ENCODE data around the gene MYBBP1A.

The MYBBP1A gene

DNA sequence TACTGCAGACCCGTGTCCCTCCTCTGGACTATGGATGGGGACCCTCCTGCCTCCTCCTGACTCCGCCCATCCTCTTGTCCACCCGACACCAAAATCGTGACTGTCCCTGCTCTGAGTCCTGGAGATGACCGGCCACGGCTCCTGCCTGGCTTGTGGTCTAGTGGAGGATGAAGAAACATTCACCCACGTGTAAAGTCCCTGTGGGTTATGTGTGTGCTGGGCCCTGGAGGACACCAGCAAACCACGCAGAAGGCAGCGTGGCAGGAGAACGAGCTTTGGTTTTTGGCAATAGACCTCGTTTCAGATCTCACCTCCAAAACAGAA is 44.6 kb downstream of the MYBBP1A start:
- H3K27ac ChIP-seq (ENCODE audit: insufficient read depth in 1 of 2, low read depth in 1 of 2, low read length in 2 of 2, poor library complexity in 1 of 2, severe bottlenecking in 2 of 2), result no peak overlapping the region
- no peaks in the 10 kb centered on the region for H3K9me3 ChIP-seq (ENCODE audit: control extremely low read depth in 1 of 5, control insufficient read depth in 4 of 5, insufficient read depth in 2 of 5, low read depth in 1 of 5, low read length in 4 of 5)
- WGBS (ENCODE audit: insufficient coverage), result 91% methylated on average over 7 of the region's 11 CpGs
- no peaks in the 10 kb centered on the region for H3K27me3 ChIP-seq (replicated peaks in 2 of 5; ENCODE audit: control insufficient read depth in 4 of 5, insufficient read depth in 5 of 5, low read length in 4 of 5)
- H3K4me3 ChIP-seq (ENCODE audit: control insufficient read depth in 1 of 7, extremely low read depth in 1 of 7, insufficient read depth in 4 of 7, low read depth in 2 of 7, low read length in 6 of 7), result peak overlapping the region in 3 of 7 experiments; percentile 11 to 43 (median 42)
- H3K36me3 ChIP-seq (ENCODE audit: control insufficient read depth in 4 of 4, insufficient read depth in 4 of 4, low read length in 3 of 4), result peaks cover under 1 to 47% (median 10%) of the 10 kb centered on the region in 4 experiments
- peaks cover 2 to 68% (median 65%) of the 10 kb centered on the region in 4 experiments for H3K4me1 ChIP-seq (ENCODE audit: control extremely low read depth in 1 of 4, control insufficient read depth in 4 of 4, insufficient read depth in 4 of 4, low read length in 3 of 4)
- CTCF ChIA-PET, result interaction anchor here (0.8 to 3.9 kb wide), 6 partner anchors 11 to 295 kb away, joined by 3 to 22 read pairs (median 4); partner anchors contain the start of gene SPNS2
- POLR2A ChIA-PET, result no interaction called here
- no peak for DNase-seq

- peak in 1 of 3 donors; percentile 33 for DNase-seq
- CTCF ChIA-PET, result interaction anchor here (0.8 to 3.9 kb wide), 9 partner anchors 10 to 295 kb away, joined by 3 to 22 read pairs (median 4); partner anchors contain the start of gene SPNS2
- Histone ChIP-seq H3K4me3 (ENCODE audit: control insufficient read depth in 1 of 7, extremely low read depth in 1 of 7, insufficient read depth in 4 of 7, low read depth in 2 of 7, low read length in 6 of 7) (peak overlapping the region in 5 of 7 experiments; percentile 2 to 43 (median 41)), H3K9me3 (ENCODE audit: control extremely low read depth in 1 of 5, control insufficient read depth in 4 of 5, insufficient read depth in 2 of 5, low read depth in 1 of 5, low read length in 4 of 5) (no peaks in the 10 kb centered on the region), H3K27me3 (replicated peaks in 2 of 5; ENCODE audit: control insufficient read depth in 4 of 5, insufficient read depth in 5 of 5, low read length in 4 of 5) (no peaks in the 10 kb centered on the region), H3K4me1 (ENCODE audit: control extremely low read depth in 1 of 4, control insufficient read depth in 4 of 4, insufficient read depth in 4 of 4, low read length in 3 of 4) (peaks cover 2 to 73% (median 70%) of the 10 kb centered on the region in 4 experiments), H3K36me3 (ENCODE audit: control insufficient read depth in 4 of 4, insufficient read depth in 4 of 4, low read length in 3 of 4) (peaks cover 0 to 46% (median 7%) of the 10 kb centered on the region in 4 experiments), H3K27ac (ENCODE audit: insufficient read depth in 1 of 2, low read depth in 1 of 2, low read length in 2 of 2, poor library complexity in 1 of 2, severe bottlenecking in 2 of 2) (no peak overlapping the region)
- 33% methylated on average over 21 of the region's 21 CpGs for WGBS (ENCODE audit: insufficient coverage)
- POLR2A ChIA-PET, result no interaction called here
Observed at GRCh38 chr17:4509923-4510617, 45.1 kb downstream of the MYBBP1A start.

GRCh38 chr17:4509401-4509800 is 45.8 kb downstream of the MYBBP1A start:
- peaks cover 7 to 80% (median 76%) of the 10 kb centered on the region in 4 experiments for H3K4me1 ChIP-seq (ENCODE audit: control extremely low read depth in 1 of 4, control insufficient read depth in 4 of 4, insufficient read depth in 4 of 4, low read length in 3 of 4)
- no peaks in the 10 kb centered on the region for H3K27me3 ChIP-seq (replicated peaks in 2 of 5; ENCODE audit: control insufficient read depth in 4 of 5, insufficient read depth in 5 of 5, low read length in 4 of 5)
- ChIA-PET CTCF (interaction anchor here (1.1 to 3.9 kb wide), 10 partner anchors 10 to 294 kb away, joined by 3 to 22 read pairs (median 4); partner anchors contain the start of gene SPNS2), POLR2A (interaction anchor here (0.6 to 1.5 kb wide), 2 partner anchors 10 to 20 kb away, joined by 3 to 9 read pairs; partner anchors contain the start of gene SPNS2)
- H3K36me3 ChIP-seq (ENCODE audit: control insufficient read depth in 4 of 4, insufficient read depth in 4 of 4, low read length in 3 of 4), result peaks cover 0 to 45% (median 7%) of the 10 kb centered on the region in 4 experiments
- peak overlapping the region in 5 of 7 experiments; percentile 2 to 43 (median 41) for H3K4me3 ChIP-seq (ENCODE audit: control insufficient read depth in 1 of 7, extremely low read depth in 1 of 7, insufficient read depth in 4 of 7, low read depth in 2 of 7, low read length in 6 of 7)
- 28% methylated on average over 4 of the region's 8 CpGs for WGBS (ENCODE audit: insufficient coverage)
- H3K9me3 ChIP-seq (ENCODE audit: control extremely low read depth in 1 of 5, control insufficient read depth in 4 of 5, insufficient read depth in 2 of 5, low read depth in 1 of 5, low read length in 4 of 5), result no peaks in the 10 kb centered on the region
- H3K27ac ChIP-seq (ENCODE audit: insufficient read depth in 1 of 2, low read depth in 1 of 2, low read length in 2 of 2, poor library complexity in 1 of 2, severe bottlenecking in 2 of 2), result no peak overlapping the region
- DNase-seq, result peak in 2 of 3 donors; percentile 60 to 67

GRCh38 chr17:4508207-4508606 is 47.0 kb downstream of the MYBBP1A start:
- ChIA-PET POLR2A (interaction anchor here (0.5 to 1.5 kb wide), 2 partner anchors 8 to 92 kb away, joined by 3 to 9 read pairs; partner anchors contain the start of gene SPNS2), CTCF (interaction anchor here (1.2 to 3.9 kb wide), 10 partner anchors 9 to 88 kb away, joined by 3 to 22 read pairs (median 4); partner anchors contain the start of gene SPNS2)

GRCh38 chr17:4507361-4508111 is 47.6 kb downstream of the MYBBP1A start:
- H3K36me3 ChIP-seq (ENCODE audit: control insufficient read depth in 4 of 4, insufficient read depth in 4 of 4, low read length in 3 of 4), result peaks cover 0 to 35% (median 2%) of the 10 kb centered on the region in 4 experiments
- WGBS (ENCODE audit: insufficient coverage), result 77% methylated on average over 8 of the region's 8 CpGs
- H3K4me1 ChIP-seq (ENCODE audit: control extremely low read depth in 1 of 4, control insufficient read depth in 4 of 4, insufficient read depth in 4 of 4, low read length in 3 of 4), result peaks cover 9 to 99% (median 95%) of the 10 kb centered on the region in 4 experiments
- POLR2A ChIA-PET, result interaction anchor here (0.5 to 1.5 kb wide), 2 partner anchors 8 to 91 kb away, joined by 3 to 9 read pairs; partner anchors contain the start of gene SPNS2
- H3K27ac ChIP-seq (ENCODE audit: insufficient read depth in 1 of 2, low read depth in 1 of 2, low read length in 2 of 2, poor library complexity in 1 of 2, severe bottlenecking in 2 of 2), result no peak overlapping the region
- no peak for DNase-seq
- H3K4me3 ChIP-seq (ENCODE audit: control insufficient read depth in 1 of 7, extremely low read depth in 1 of 7, insufficient read depth in 4 of 7, low read depth in 2 of 7, low read length in 6 of 7), result no peak overlapping the region
- no peaks in the 10 kb centered on the region for H3K27me3 ChIP-seq (replicated peaks in 2 of 5; ENCODE audit: control insufficient read depth in 4 of 5, insufficient read depth in 5 of 5, low read length in 4 of 5)
- H3K9me3 ChIP-seq (ENCODE audit: control extremely low read depth in 1 of 5, control insufficient read depth in 4 of 5, insufficient read depth in 2 of 5, low read depth in 1 of 5, low read length in 4 of 5), result no peaks in the 10 kb centered on the region
- CTCF ChIA-PET, result interaction anchor here (1.3 to 3.9 kb wide), 6 partner anchors 8 to 87 kb away, joined by 3 to 22 read pairs (median 4); partner anchors contain the start of gene SPNS2

More at GRCh38 chr17:4508207-4508606, 47.0 kb downstream of the MYBBP1A start:
- WGBS (ENCODE audit: insufficient coverage), result 57% methylated on average over 2 of the region's 3 CpGs
- no peak overlapping the region for H3K4me3 ChIP-seq (ENCODE audit: control insufficient read depth in 1 of 7, extremely low read depth in 1 of 7, insufficient read depth in 4 of 7, low read depth in 2 of 7, low read length in 6 of 7)
- peaks cover 9 to 92% (median 88%) of the 10 kb centered on the region in 4 experiments for H3K4me1 ChIP-seq (ENCODE audit: control extremely low read depth in 1 of 4, control insufficient read depth in 4 of 4, insufficient read depth in 4 of 4, low read length in 3 of 4)
- no peaks in the 10 kb centered on the region for H3K27me3 ChIP-seq (replicated peaks in 2 of 5; ENCODE audit: control insufficient read depth in 4 of 5, insufficient read depth in 5 of 5, low read length in 4 of 5)
- no peak overlapping the region for H3K27ac ChIP-seq (ENCODE audit: insufficient read depth in 1 of 2, low read depth in 1 of 2, low read length in 2 of 2, poor library complexity in 1 of 2, severe bottlenecking in 2 of 2)
- H3K9me3 ChIP-seq (ENCODE audit: control extremely low read depth in 1 of 5, control insufficient read depth in 4 of 5, insufficient read depth in 2 of 5, low read depth in 1 of 5, low read length in 4 of 5), result no peaks in the 10 kb centered on the region
- H3K36me3 ChIP-seq (ENCODE audit: control insufficient read depth in 4 of 4, insufficient read depth in 4 of 4, low read length in 3 of 4), result peaks cover 0 to 35% (median 4%) of the 10 kb centered on the region in 4 experiments
- peak in 2 of 3 donors; percentile 42 to 48 for DNase-seq

DNA sequence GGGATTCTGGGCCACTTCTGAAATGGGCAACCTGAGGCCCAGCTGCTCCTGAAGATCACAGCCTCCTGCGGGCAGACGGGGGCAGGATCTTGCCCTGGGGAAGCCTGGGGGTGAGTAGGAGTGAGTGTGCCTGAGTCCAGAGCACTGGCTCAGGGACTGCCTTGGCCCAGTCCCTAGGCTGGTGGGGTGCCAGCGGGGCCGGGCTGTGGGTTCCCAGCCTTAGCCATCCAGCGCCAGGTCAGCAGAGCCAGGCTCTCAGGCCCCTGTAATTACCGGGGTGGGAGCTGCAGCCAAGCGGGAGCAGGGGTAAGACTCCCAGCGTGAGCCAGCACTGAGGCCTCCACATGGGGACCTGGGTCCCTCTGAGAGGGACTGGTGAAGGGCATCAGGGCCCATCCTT is 48.3 kb downstream of the MYBBP1A start:
- CTCF ChIA-PET, result interaction anchor here (0.7 to 1.8 kb wide), 3 partner anchors 13 to 33 kb away, joined by 3 to 4 read pairs (median 3); no protein-coding TSS in a partner anchor

More for the DNA sequence above, 48.3 kb downstream of the MYBBP1A start:
- 87% methylated on average over 8 of the region's 8 CpGs for WGBS (ENCODE audit: insufficient coverage)
- POLR2A ChIA-PET, result interaction anchor here (1.5 kb wide), 1 partner anchor 62 kb away, joined by 5 read pairs; no protein-coding TSS in a partner anchor
- Histone ChIP-seq H3K27ac (ENCODE audit: insufficient read depth in 1 of 2, low read depth in 1 of 2, low read length in 2 of 2, poor library complexity in 1 of 2, severe bottlenecking in 2 of 2) (no peak overlapping the region), H3K27me3 (replicated peaks in 2 of 5; ENCODE audit: control insufficient read depth in 4 of 5, insufficient read depth in 5 of 5, low read length in 4 of 5) (no peaks in the 10 kb centered on the region), H3K36me3 (ENCODE audit: control insufficient read depth in 4 of 4, insufficient read depth in 4 of 4, low read length in 3 of 4) (peaks cover 0 to 33% (median 2%) of the 10 kb centered on the region in 4 experiments), H3K4me3 (ENCODE audit: control insufficient read depth in 1 of 7, extremely low read depth in 1 of 7, insufficient read depth in 4 of 7, low read depth in 2 of 7, low read length in 6 of 7) (peak overlapping the region in 1 of 7 experiments; percentile 4), H3K9me3 (ENCODE audit: control extremely low read depth in 1 of 5, control insufficient read depth in 4 of 5, insufficient read depth in 2 of 5, low read depth in 1 of 5, low read length in 4 of 5) (no peaks in the 10 kb centered on the region), H3K4me1 (ENCODE audit: control extremely low read depth in 1 of 4, control insufficient read depth in 4 of 4, insufficient read depth in 4 of 4, low read length in 3 of 4) (peaks cover 9 to 100% (median 99%) of the 10 kb centered on the region in 4 experiments)
- DNase-seq, result no peak

Measured in common myeloid progenitor, CD34-positive (primary cell).